AG04449 (cell line): ENCODE results near the gene S100PBP.

Experiments
- CTCF ChIA-PET: fragments of 350-600 bp; formaldehyde crosslinking; extraction: SDS; loops from one replicate; lab custom pipeline; 2021; ENCODE audit warnings: antibody characterized with exemption; lab: Yijun Ruan, JAX
- POLR2A ChIA-PET: fragments of 400-600, 350-600 bp; formaldehyde crosslinking; extraction: SDS; loops from one replicate; lab custom pipeline; 2020; ENCODE audit warnings: antibody characterized with exemption, inconsistent platforms; lab: Yijun Ruan, JAX
- DNase-seq: peaks from one replicate; pipeline ENCODE4 v3.0.0-alpha.2; 2010; ENCODE audit warnings: low read depth, low spot score
- H3K4me3 ChIP-seq: 2 replicates; pipeline ENCODE4 v1.5.1; 2011; ENCODE audit warnings: low read depth, mild to moderate bottlenecking, control low read depth, low read length
- CTCF ChIP-seq: IDR thresholded peaks from one replicate; pipeline ENCODE4 v1.5.1; 2011; ENCODE audit warnings: mild to moderate bottlenecking, moderate library complexity, low read length, control low read depth, inconsistent platforms; ENCODE audit not compliant: insufficient read depth; ENCODE audit errors: missing control alignments

S100PBP gene

GRCh38 chr1:32874860-32875752 lies 57.7 kb downstream of the S100PBP start:
- TF ChIP-seq CTCF, result no peak
- H3K4me3 ChIP-seq, result no peak overlapping the region

GRCh38 chr1:32876341-32877210 lies 59.1 kb downstream of the S100PBP start:
- POLR2A ChIA-PET, result interaction anchor here (1.3 kb wide), 1 partner anchor 173 kb away, joined by 4 read pairs; no protein-coding TSS in a partner anchor
- no peak for DNase-seq
- TF ChIP-seq CTCF, result peak; percentile 95
- H3K4me3 ChIP-seq, result no peak overlapping the region
- CTCF ChIA-PET, result interaction anchor here (0.5 to 9.0 kb wide), 28 partner anchors 10 to 477 kb away, joined by 3 to 187 read pairs (median 5); partner anchors contain the start of genes AZIN2 and HPCA

More at GRCh38 chr1:32874860-32875752, 57.7 kb downstream of the S100PBP start:
- ChIA-PET CTCF (interaction anchor here (0.6 to 9.0 kb wide), 27 partner anchors 9 to 475 kb away, joined by 3 to 187 read pairs (median 5); partner anchors contain the start of genes AZIN2 and HPCA), POLR2A (interaction anchor here (0.9 to 1.3 kb wide), 2 partner anchors 171 to 224 kb away, joined by 3 to 4 read pairs; partner anchors contain the start of gene RBBP4)
- DNase-seq, result no peak

GRCh38 chr1:32877211-32878110 lies 60.0 kb downstream of the S100PBP start:
- ChIA-PET POLR2A (no interaction called here), CTCF (interaction anchor here (0.8 to 9.0 kb wide), 18 partner anchors 11 to 477 kb away, joined by 3 to 187 read pairs (median 14); partner anchors contain the start of genes AZIN2 and HPCA)
- TF ChIP-seq CTCF, result no peak
- no peak for DNase-seq
- H3K4me3 ChIP-seq, result no peak overlapping the region

GRCh38 chr1:32878183-32878582 lies 60.7 kb downstream of the S100PBP start:
- DNase-seq, result no peak
- no peak overlapping the region for H3K4me3 ChIP-seq
- TF ChIP-seq CTCF, result no peak
- POLR2A ChIA-PET, result no interaction called here
- CTCF ChIA-PET, result interaction anchor here (0.9 to 9.0 kb wide), 5 partner anchors 9 to 207 kb away, joined by 3 to 187 read pairs (median 4); partner anchors contain the start of gene AZIN2

GRCh38 chr1:32878637-32879041 lies 61.2 kb downstream of the S100PBP start:
- ChIA-PET POLR2A (no interaction called here), CTCF (interaction anchor here (0.9 to 9.0 kb wide), 5 partner anchors 10 to 206 kb away, joined by 3 to 187 read pairs (median 4); partner anchors contain the start of gene AZIN2)
- TF ChIP-seq CTCF, result no peak
- no peak overlapping the region for H3K4me3 ChIP-seq
- DNase-seq, result no peak
